ENCODE measurements around the gene WFDC2.

DNA sequence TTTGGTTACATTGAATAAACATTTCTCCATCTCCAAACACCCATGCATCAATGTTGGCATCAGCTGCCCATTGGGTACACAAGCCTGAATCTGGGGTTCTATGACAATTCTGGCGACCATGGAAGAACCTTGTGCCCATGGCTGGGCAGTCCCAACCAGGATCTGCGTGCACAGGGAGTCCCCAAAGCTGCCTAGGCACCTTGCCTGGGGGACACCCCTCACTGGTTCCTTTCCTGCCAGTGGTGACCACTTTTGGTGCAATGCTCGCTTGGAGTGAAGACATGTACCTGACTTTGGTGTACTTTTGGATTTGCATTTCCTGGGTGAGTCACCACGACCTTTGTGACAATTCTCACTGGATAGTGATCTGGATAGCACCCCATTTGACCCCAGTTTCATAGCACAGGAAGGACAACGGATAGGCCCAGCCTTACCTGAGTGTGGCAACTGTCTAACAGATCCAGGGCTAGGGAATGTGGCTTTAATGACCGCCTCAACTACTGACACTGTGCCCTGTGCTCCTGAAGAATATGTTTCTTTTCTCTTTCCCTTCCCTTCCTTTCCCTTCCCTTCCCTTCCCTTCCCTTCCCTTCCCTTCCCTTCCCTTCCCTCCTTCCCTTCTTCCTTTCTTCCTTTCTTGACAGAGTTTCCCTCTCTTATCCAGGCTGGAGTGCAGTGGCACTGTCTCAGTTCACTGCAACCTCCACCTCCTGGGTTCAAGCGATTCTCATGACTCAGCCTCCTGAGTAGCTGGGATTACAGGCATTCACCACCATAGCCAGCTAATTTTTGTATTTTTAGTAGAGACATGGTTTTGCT, 38.7 kb downstream of the WFDC2 start:
- TF ChIP-seq, protein P1, sequence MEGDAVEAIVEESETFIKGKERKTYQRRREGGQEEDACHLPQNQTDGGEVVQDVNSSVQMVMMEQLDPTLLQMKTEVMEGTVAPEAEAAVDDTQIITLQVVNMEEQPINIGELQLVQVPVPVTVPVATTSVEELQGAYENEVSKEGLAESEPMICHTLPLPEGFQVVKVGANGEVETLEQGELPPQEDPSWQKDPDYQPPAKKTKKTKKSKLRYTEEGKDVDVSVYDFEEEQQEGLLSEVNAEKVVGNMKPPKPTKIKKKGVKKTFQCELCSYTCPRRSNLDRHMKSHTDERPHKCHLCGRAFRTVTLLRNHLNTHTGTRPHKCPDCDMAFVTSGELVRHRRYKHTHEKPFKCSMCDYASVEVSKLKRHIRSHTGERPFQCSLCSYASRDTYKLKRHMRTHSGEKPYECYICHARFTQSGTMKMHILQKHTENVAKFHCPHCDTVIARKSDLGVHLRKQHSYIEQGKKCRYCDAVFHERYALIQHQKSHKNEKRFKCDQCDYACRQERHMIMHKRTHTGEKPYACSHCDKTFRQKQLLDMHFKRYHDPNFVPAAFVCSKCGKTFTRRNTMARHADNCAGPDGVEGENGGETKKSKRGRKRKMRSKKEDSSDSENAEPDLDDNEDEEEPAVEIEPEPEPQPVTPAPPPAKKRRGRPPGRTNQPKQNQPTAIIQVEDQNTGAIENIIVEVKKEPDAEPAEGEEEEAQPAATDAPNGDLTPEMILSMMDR (IDR thresholded peaks at IDR 0.05; ENCODE audit: low read depth, low read length) = no peak
- TF ChIP-seq, protein P2, sequence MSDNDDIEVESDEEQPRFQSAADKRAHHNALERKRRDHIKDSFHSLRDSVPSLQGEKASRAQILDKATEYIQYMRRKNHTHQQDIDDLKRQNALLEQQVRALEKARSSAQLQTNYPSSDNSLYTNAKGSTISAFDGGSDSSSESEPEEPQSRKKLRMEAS (IDR thresholded peaks at IDR 0.05; ENCODE audit: low read depth, low read length) = no peak
- no peak for TF ChIP-seq POLR2A (IDR thresholded peaks at IDR 0.05; ENCODE audit: extremely low read depth, insufficient read length)
- no peak for TF ChIP-seq MYC (IDR thresholded peaks at IDR 0.05; ENCODE audit: low read depth, low read length)
